HEK293 (cell line): ENCODE data around the gene LRRC34.
A peak's percentile ranks its signal among the peaks of the same experiment; 100 is the strongest.

Experiments used
- GLIS2 ChIP-seq: fragments of 450-650 bp; formaldehyde crosslinking; IDR thresholded peaks from 2 replicates; pipeline ENCODE4 v1.5.1; 2016; ENCODE audit warnings: missing biosample characterization, missing genetic modification characterization
- PRDM1 ChIP-seq: fragments of 450-650 bp; formaldehyde crosslinking; IDR thresholded peaks from 2 replicates; pipeline ENCODE4; 2016; ENCODE audit warnings: missing biosample characterization, missing genetic modification characterization
- SP7 ChIP-seq: fragments of 450-650 bp; formaldehyde crosslinking; IDR thresholded peaks from 2 replicates; pipeline ENCODE4 v1.5.1; 2016; ENCODE audit warnings: missing biosample characterization, missing genetic modification characterization
- ZBTB17 ChIP-seq: fragments of 450-650 bp; formaldehyde crosslinking; IDR thresholded peaks from 2 replicates; pipeline ENCODE4 v1.5.1; 2016; ENCODE audit warnings: missing biosample characterization, missing genetic modification characterization
- ZFHX2 ChIP-seq: fragments of 450-650 bp; formaldehyde crosslinking; conservative IDR thresholded peaks from 2 replicates; pipeline ENCODE4 v1.5.1; 2016; ENCODE audit warnings: missing biosample characterization, missing genetic modification characterization
- ZNF174 ChIP-seq: fragments of 450-650 bp; formaldehyde crosslinking; IDR thresholded peaks from 2 replicates; pipeline ENCODE4 v1.5.0; 2017; ENCODE audit warnings: missing biosample characterization, mild to moderate bottlenecking, missing genetic modification characterization
- ZNF23 ChIP-seq: fragments of 450-650 bp; formaldehyde crosslinking; IDR thresholded peaks from 2 replicates; pipeline ENCODE4 v1.5.1; 2016; ENCODE audit warnings: missing biosample characterization, missing genetic modification characterization, borderline replicate concordance
- ZNF248 ChIP-seq: fragments of 450-650 bp; formaldehyde crosslinking; IDR thresholded peaks from 2 replicates; pipeline ENCODE4 v1.5.1; 2017; ENCODE audit warnings: missing biosample characterization, missing genetic modification characterization
- ZNF311 ChIP-seq: fragments of 450-650 bp; formaldehyde crosslinking; IDR thresholded peaks from 2 replicates; pipeline ENCODE4 v1.5.1; 2017; ENCODE audit warnings: missing biosample characterization, missing genetic modification characterization, borderline replicate concordance
- ZNF354C ChIP-seq: fragments of 450-650 bp; formaldehyde crosslinking; IDR thresholded peaks from 2 replicates; pipeline ENCODE4 v1.5.1; 2016; ENCODE audit warnings: missing biosample characterization, missing genetic modification characterization, low read depth, borderline replicate concordance
- ZNF37A ChIP-seq: fragments of 450-650 bp; IDR thresholded peaks from 2 replicates; pipeline ENCODE4 v1.5.1; 2018; ENCODE audit warnings: missing biosample characterization, missing genetic modification characterization
- ZNF391 ChIP-seq: fragments of 450-650 bp; formaldehyde crosslinking; IDR thresholded peaks from 2 replicates; pipeline ENCODE4 v1.5.1; 2016; ENCODE audit warnings: low read depth, missing biosample characterization, missing genetic modification characterization, borderline replicate concordance
- ZNF426 ChIP-seq: fragments of 450-650 bp; formaldehyde crosslinking; IDR thresholded peaks from 2 replicates; pipeline ENCODE4 v1.5.1; 2017; ENCODE audit warnings: missing biosample characterization, missing genetic modification characterization, mild to moderate bottlenecking, inconsistent platforms, moderate library complexity
- ZNF473 ChIP-seq: fragments of 450-650 bp; formaldehyde crosslinking; IDR thresholded peaks from 2 replicates; pipeline ENCODE4 v1.5.1; 2017; ENCODE audit warnings: missing biosample characterization, missing genetic modification characterization
- ZNF48 ChIP-seq: fragments of 450-650 bp; formaldehyde crosslinking; IDR thresholded peaks from 2 replicates; pipeline ENCODE4 v1.5.1; 2016; ENCODE audit warnings: missing biosample characterization, missing genetic modification characterization
- ZNF501 ChIP-seq: fragments of 450-650 bp; formaldehyde crosslinking; IDR thresholded peaks from 2 replicates; pipeline ENCODE4 v1.5.1; 2016; ENCODE audit warnings: missing biosample characterization, missing genetic modification characterization
- ZNF514 ChIP-seq: fragments of 450-650 bp; formaldehyde crosslinking; IDR thresholded peaks from 2 replicates; pipeline ENCODE4 v1.5.1; 2016; ENCODE audit warnings: missing biosample characterization, missing genetic modification characterization
- ZNF529 ChIP-seq: fragments of 450-650 bp; formaldehyde crosslinking; IDR thresholded peaks from 2 replicates; pipeline ENCODE4 v1.5.1; 2017; ENCODE audit warnings: missing genetic modification characterization, missing biosample characterization; ENCODE audit not compliant: insufficient replicate concordance
- ZNF600 ChIP-seq: fragments of 450-650 bp; formaldehyde crosslinking; IDR thresholded peaks from 2 replicates; pipeline ENCODE4 v1.5.1; 2016; ENCODE audit warnings: missing biosample characterization, missing genetic modification characterization
- ZNF621 ChIP-seq: fragments of 450-650 bp; formaldehyde crosslinking; IDR thresholded peaks from 2 replicates; pipeline ENCODE4 v1.5.1; 2017; ENCODE audit warnings: missing biosample characterization, missing genetic modification characterization
- ZNF626 ChIP-seq: fragments of 450-650 bp; sonication (Bioruptor Pico); formaldehyde crosslinking; IDR thresholded peaks from 2 replicates; pipeline ENCODE4 v1.5.1; 2018; ENCODE audit warnings: missing biosample characterization, missing genetic modification characterization, inconsistent platforms
- ZNF660 ChIP-seq: fragments of 450-650 bp; IDR thresholded peaks from 2 replicates; pipeline ENCODE4 v1.5.1; 2018; ENCODE audit warnings: missing biosample characterization, mild to moderate bottlenecking, missing genetic modification characterization
- ZNF747 ChIP-seq: fragments of 450-650 bp; formaldehyde crosslinking; IDR thresholded peaks from 2 replicates; pipeline ENCODE4 v1.5.1; 2016; ENCODE audit warnings: missing biosample characterization, missing genetic modification characterization
- TF ChIP-seq, protein P1 (sequence below): fragments of 450-650 bp; formaldehyde crosslinking; IDR thresholded peaks from 2 replicates; pipeline ENCODE4 v1.5.1; 2017; ENCODE audit warnings: missing biosample characterization, missing genetic modification characterization
- TF ChIP-seq, protein P2 (sequence below): fragments of 450-650 bp; formaldehyde crosslinking; IDR thresholded peaks from 2 replicates; pipeline ENCODE4 v1.5.1; 2016; ENCODE audit warnings: missing biosample characterization, missing genetic modification characterization
- TF ChIP-seq, protein P3 (sequence below): fragments of 450-650 bp; formaldehyde crosslinking; IDR thresholded peaks from 2 replicates; pipeline ENCODE4 v1.5.1; 2017; ENCODE audit warnings: missing biosample characterization, mild to moderate bottlenecking, missing genetic modification characterization, moderate library complexity
- TF ChIP-seq, protein P4 (sequence below): fragments of 450-650 bp; formaldehyde crosslinking; IDR thresholded peaks from 2 replicates; pipeline ENCODE4 v1.5.1; 2016; ENCODE audit warnings: missing biosample characterization, missing genetic modification characterization
- TF ChIP-seq, protein P5 (sequence below): fragments of 450-650 bp; formaldehyde crosslinking; IDR thresholded peaks from 2 replicates; pipeline ENCODE4 v1.5.1; 2017; ENCODE audit warnings: missing biosample characterization, missing genetic modification characterization

LRRC34 gene

DNA sequence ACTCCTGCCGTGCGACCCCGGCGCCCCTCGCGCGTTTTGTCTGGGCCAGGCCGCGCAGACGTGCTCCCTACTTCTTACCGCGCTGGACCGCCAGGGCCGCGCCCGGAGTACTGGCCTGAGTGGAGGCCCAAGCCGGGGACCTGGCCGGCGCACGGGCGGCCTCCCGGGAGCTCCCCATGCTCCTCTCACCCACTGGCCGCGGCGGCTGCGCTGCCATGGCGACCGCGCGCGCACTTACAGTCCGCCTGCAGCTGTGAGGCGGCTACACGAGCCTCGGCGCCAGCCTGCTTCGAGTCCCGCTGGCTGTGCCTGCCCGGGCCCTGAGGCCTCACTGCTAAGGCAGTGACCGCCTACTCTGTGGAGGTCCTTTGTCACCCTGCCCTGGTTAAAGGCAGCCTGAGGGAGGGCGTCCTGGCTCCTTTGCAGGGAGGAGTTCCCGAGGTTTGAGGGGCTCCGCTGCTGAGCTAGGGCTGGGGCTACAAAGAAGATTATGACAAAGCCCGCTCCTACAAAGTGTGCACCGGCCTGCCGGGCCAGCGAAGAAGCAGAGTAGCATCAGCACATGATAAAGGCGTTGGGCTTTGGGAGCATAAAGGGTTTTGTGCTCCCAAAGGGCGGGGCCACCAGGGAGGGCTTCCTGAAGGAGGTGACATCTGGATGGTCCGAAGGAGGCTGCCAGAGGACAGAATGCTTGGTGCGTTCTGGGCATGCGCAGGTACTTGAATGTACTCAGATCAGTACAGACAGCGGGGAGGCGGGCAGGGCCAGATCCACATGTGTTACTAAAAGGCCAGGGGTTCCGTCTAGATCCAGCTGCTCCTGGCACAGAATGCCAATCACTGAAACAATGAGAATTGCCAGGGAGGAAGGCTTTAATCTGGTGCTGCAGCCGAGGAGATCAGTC is at the start of gene LRRC34, which contains the start of gene LRRIQ4 (continued):
- TF ChIP-seq ZNF626 (tag by site-specific recombination) = no peak
- TF ChIP-seq, protein P1, sequence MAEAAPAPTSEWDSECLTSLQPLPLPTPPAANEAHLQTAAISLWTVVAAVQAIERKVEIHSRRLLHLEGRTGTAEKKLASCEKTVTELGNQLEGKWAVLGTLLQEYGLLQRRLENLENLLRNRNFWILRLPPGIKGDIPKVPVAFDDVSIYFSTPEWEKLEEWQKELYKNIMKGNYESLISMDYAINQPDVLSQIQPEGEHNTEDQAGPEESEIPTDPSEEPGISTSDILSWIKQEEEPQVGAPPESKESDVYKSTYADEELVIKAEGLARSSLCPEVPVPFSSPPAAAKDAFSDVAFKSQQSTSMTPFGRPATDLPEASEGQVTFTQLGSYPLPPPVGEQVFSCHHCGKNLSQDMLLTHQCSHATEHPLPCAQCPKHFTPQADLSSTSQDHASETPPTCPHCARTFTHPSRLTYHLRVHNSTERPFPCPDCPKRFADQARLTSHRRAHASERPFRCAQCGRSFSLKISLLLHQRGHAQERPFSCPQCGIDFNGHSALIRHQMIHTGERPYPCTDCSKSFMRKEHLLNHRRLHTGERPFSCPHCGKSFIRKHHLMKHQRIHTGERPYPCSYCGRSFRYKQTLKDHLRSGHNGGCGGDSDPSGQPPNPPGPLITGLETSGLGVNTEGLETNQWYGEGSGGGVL = no peak
- no peak for TF ChIP-seq ZNF747 (tag by site-specific recombination)
- no peak for TF ChIP-seq ZNF248 (tag by site-specific recombination)
- TF ChIP-seq ZNF600 (tag by site-specific recombination) = 0 out of 2 replicates have a peak, but pooled peaks have one; percentile 28
- peak; percentile 97 for TF ChIP-seq GLIS2 (tag by site-specific recombination)
- TF ChIP-seq, protein P2, sequence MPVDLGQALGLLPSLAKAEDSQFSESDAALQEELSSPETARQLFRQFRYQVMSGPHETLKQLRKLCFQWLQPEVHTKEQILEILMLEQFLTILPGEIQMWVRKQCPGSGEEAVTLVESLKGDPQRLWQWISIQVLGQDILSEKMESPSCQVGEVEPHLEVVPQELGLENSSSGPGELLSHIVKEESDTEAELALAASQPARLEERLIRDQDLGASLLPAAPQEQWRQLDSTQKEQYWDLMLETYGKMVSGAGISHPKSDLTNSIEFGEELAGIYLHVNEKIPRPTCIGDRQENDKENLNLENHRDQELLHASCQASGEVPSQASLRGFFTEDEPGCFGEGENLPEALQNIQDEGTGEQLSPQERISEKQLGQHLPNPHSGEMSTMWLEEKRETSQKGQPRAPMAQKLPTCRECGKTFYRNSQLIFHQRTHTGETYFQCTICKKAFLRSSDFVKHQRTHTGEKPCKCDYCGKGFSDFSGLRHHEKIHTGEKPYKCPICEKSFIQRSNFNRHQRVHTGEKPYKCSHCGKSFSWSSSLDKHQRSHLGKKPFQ (tag by site-specific recombination) = no peak
- no peak for TF ChIP-seq ZNF621 (tag by site-specific recombination)
- no peak for TF ChIP-seq ZNF23 (tag by site-specific recombination)
- no peak for TF ChIP-seq ZNF501 (tag by site-specific recombination)
- peak; percentile 77 for TF ChIP-seq ZBTB17 (tag by site-specific recombination)
- no peak for TF ChIP-seq ZNF514 (tag by site-specific recombination)
- TF ChIP-seq ZNF174 (tag by site-specific recombination) = no peak
- TF ChIP-seq ZNF473 (tag by site-specific recombination) = no peak
- TF ChIP-seq ZNF48 (tag by site-specific recombination) = no peak
- TF ChIP-seq, protein P3, sequence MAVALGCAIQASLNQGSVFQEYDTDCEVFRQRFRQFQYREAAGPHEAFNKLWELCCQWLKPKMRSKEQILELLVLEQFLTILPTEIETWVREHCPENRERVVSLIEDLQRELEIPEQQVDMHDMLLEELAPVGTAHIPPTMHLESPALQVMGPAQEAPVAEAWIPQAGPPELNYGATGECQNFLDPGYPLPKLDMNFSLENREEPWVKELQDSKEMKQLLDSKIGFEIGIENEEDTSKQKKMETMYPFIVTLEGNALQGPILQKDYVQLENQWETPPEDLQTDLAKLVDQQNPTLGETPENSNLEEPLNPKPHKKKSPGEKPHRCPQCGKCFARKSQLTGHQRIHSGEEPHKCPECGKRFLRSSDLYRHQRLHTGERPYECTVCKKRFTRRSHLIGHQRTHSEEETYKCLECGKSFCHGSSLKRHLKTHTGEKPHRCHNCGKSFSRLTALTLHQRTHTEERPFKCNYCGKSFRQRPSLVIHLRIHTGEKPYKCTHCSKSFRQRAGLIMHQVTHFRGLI (tag by site-specific recombination) = 0 out of 2 replicates have a peak, but pooled peaks have one; percentile 50
- TF ChIP-seq ZNF37A (tag by site-specific recombination) = no peak
- TF ChIP-seq ZNF391 = no peak
- TF ChIP-seq ZNF354C (tag by site-specific recombination) = no peak
- TF ChIP-seq ZNF660 (tag by site-specific recombination) = 0 out of 2 replicates have a peak, but pooled peaks have one; percentile 35
- no peak for TF ChIP-seq ZNF426
- no peak for TF ChIP-seq ZNF529 (tag by site-specific recombination)
- TF ChIP-seq, protein P4, sequence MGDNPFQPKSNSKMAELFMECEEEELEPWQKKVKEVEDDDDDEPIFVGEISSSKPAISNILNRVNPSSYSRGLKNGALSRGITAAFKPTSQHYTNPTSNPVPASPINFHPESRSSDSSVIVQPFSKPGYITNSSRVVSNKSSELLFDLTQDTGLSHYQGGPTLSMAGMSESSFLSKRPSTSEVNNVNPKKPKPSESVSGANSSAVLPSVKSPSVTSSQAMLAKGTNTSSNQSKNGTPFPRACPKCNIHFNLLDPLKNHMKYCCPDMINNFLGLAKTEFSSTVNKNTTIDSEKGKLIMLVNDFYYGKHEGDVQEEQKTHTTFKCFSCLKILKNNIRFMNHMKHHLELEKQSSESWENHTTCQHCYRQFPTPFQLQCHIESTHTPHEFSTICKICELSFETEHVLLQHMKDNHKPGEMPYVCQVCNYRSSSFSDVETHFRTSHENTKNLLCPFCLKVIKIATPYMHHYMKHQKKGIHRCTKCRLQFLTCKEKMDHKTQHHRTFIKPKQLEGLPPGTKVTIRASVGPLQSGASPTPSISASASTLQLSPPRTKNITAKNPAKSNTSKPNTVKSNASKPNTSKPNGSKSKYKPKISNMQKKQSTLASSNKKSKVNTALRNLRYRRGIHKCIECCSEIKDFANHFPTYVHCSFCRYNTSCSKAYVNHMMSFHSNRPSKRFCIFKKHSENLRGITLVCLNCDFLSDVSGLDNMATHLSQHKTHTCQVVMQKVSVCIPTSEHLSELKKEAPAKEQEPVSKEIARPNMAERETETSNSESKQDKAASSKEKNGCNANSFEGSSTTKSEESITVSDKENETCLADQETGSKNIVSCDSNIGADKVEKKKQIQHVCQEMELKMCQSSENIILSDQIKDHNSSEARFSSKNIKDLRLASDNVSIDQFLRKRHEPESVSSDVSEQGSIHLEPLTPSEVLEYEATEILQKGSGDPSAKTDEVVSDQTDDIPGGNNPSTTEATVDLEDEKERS (tag by site-specific recombination) = no peak
- TF ChIP-seq ZFHX2 (tag by site-specific recombination) = 0 out of 2 replicates have a peak, but pooled peaks have one; percentile 24
- no peak for TF ChIP-seq ZNF311 (tag by site-specific recombination)
- no peak for TF ChIP-seq PRDM1
- TF ChIP-seq, protein P5, sequence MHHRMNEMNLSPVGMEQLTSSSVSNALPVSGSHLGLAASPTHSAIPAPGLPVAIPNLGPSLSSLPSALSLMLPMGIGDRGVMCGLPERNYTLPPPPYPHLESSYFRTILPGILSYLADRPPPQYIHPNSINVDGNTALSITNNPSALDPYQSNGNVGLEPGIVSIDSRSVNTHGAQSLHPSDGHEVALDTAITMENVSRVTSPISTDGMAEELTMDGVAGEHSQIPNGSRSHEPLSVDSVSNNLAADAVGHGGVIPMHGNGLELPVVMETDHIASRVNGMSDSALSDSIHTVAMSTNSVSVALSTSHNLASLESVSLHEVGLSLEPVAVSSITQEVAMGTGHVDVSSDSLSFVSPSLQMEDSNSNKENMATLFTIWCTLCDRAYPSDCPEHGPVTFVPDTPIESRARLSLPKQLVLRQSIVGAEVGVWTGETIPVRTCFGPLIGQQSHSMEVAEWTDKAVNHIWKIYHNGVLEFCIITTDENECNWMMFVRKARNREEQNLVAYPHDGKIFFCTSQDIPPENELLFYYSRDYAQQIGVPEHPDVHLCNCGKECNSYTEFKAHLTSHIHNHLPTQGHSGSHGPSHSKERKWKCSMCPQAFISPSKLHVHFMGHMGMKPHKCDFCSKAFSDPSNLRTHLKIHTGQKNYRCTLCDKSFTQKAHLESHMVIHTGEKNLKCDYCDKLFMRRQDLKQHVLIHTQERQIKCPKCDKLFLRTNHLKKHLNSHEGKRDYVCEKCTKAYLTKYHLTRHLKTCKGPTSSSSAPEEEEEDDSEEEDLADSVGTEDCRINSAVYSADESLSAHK (tag by site-specific recombination) = no peak
- 0 out of 2 replicates have a peak, but pooled peaks have one; percentile 29 for TF ChIP-seq SP7
